GM19240 (cell line): ENCODE data around the gene PCK1.

ENCODE experiments used
- DNase-seq: peaks from one replicate; pipeline ENCODE4 v3.0.0; 2011; ENCODE audit warnings: low spot score; ENCODE audit not compliant: insufficient read length

The PCK1 gene

GRCh38 chr20:57536120-57536708 lies 24.7 kb upstream of the PCK1 start:
- no peak for DNase-seq

GRCh38 chr20:57536771-57537724 lies 23.9 kb upstream of the PCK1 start:
- DNase-seq: no peak

GRCh38 chr20:57537822-57538221 lies 23.1 kb upstream of the PCK1 start:
- no peak for DNase-seq

GRCh38 chr20:57539889-57540288 lies 21.0 kb upstream of the PCK1 start:
- DNase-seq: no peak

GRCh38 chr20:57540890-57541580 lies 19.9 kb upstream of the PCK1 start:
- no peak for DNase-seq

- DNase-seq: no peak
Measured at GRCh38 chr20:57543754-57544153, 17.2 kb upstream of the PCK1 start.

- DNase-seq: no peak
Measured at GRCh38 chr20:57544838-57545564, 15.9 kb upstream of the PCK1 start.

GRCh38 chr20:57545927-57546662 lies 14.8 kb upstream of the PCK1 start:
- no peak for DNase-seq

- no peak for DNase-seq
Measured at GRCh38 chr20:57546956-57547649, 13.8 kb upstream of the PCK1 start.

GRCh38 chr20:57548177-57549058 lies 12.5 kb upstream of the PCK1 start:
- DNase-seq: no peak

GRCh38 chr20:57552471-57552870 lies 8.4 kb upstream of the PCK1 start:
- no peak for DNase-seq

GRCh38 chr20:57553376-57554018 lies 7.4 kb upstream of the PCK1 start:
- DNase-seq: no peak

GRCh38 chr20:57555457-57556184 lies 5.3 kb upstream of the PCK1 start:
- DNase-seq: no peak

GRCh38 chr20:57556980-57557274 lies 4.0 kb upstream of the PCK1 start:
- no peak for DNase-seq

GRCh38 chr20:57557926-57558613 lies 2.8 kb upstream of the PCK1 start:
- DNase-seq: no peak

GRCh38 chr20:57558614-57559288 lies 2.2 kb upstream of the PCK1 start:
- DNase-seq: no peak

- DNase-seq: no peak
Measured at GRCh38 chr20:57559289-57559634, 1.6 kb upstream of the PCK1 start.
